Panc1 (cell line): ENCODE measurements around the gene POLR1G.

ENCODE experiments used
- POLR2AphosphoS5 ChIP-seq: IDR thresholded peaks from 2 replicates; pipeline ENCODE4 v1.6.1; 2012; ENCODE audit warnings: mild to moderate bottlenecking, low read depth, low read length, moderate library complexity
- TF ChIP-seq, protein P1 (sequence below): fragments of 450-650 bp; IDR thresholded peaks from 2 replicates; pipeline ENCODE4 v1.5.1; 2017; ENCODE audit warnings: mild to moderate bottlenecking

DNA sequence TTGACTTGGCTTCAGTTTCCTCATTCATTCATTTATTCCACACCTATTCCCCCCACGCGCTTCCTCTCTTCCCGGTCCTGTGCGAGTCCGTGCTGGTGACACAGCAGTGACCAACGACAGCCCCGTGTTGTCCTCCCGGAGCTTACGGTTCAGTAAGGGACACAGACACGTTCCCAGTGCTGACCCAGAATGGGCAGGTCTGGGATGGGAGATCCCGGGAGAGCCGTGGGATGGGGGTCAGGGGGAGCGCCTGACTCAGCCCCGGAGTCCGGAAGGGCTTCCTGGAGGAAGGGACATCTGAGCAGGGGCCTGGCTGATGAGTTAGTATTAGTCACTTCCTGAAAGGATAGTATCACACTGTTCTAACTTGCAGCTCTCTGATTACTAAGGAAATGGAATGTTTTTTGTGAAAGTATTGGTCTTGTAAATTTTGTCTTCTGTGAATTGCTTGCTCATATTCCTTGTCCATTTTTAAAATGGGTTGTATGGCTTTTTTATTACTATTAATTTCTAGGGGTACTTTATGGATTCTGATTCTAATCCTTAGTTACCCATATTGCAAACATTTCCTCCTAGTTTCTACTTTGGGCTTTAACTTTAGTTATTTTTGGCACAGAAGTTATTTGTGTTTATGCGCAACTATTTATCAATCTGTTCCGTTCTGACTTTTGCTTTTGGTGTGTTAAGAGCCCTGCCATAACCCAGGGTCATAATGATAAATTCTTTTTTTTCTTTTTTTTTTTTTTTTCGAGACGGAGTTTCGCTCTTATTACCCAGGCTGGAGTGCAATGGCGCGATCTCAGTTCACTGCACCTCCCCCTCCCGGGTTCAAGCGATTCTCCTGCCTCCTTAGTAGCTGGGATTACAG, 18.0 kb downstream of the POLR1G start:
- TF ChIP-seq, protein P1, sequence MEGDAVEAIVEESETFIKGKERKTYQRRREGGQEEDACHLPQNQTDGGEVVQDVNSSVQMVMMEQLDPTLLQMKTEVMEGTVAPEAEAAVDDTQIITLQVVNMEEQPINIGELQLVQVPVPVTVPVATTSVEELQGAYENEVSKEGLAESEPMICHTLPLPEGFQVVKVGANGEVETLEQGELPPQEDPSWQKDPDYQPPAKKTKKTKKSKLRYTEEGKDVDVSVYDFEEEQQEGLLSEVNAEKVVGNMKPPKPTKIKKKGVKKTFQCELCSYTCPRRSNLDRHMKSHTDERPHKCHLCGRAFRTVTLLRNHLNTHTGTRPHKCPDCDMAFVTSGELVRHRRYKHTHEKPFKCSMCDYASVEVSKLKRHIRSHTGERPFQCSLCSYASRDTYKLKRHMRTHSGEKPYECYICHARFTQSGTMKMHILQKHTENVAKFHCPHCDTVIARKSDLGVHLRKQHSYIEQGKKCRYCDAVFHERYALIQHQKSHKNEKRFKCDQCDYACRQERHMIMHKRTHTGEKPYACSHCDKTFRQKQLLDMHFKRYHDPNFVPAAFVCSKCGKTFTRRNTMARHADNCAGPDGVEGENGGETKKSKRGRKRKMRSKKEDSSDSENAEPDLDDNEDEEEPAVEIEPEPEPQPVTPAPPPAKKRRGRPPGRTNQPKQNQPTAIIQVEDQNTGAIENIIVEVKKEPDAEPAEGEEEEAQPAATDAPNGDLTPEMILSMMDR, result no peak
- TF ChIP-seq POLR2AphosphoS5, result no peak
